Ramos (cell line): ENCODE results near the gene NFKBIZ.
"Not testable (repeated sequence)": the region's sequence is repeated elsewhere in the genome, so short reads cannot be mapped to it uniquely, and the experiment has no call there.

Experiments
- in situ Hi-C: fragments of 300-500 bp; cut with MboI; formaldehyde crosslinking; loops from one replicate; pipeline ENCODE4 v1.14.3; 2022; ENCODE audit warnings: low sequenced_read_pairs; ENCODE audit not compliant: unreplicated experiment

Gene NFKBIZ

DNA sequence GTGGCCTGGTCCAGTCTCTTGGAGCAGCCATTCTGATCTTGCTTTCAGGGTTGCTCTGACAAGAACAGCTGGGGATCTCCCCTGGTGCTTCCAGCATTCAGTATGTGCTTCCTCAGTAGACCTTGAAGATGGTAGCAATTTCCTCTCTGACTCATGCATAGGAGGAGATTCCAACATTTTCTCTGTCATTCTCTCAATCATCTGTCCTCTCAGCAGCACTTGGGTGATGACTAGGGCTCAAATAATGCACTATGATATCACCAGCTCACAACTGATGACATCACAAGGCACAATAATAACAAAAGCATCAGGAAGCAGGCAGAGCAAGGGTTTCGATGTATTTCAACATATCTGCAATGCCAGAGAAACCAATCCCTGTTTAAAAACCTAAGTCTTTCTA lies 52.7 kb downstream of the NFKBIZ start:
- in situ Hi-C loops: no loop called here

DNA sequence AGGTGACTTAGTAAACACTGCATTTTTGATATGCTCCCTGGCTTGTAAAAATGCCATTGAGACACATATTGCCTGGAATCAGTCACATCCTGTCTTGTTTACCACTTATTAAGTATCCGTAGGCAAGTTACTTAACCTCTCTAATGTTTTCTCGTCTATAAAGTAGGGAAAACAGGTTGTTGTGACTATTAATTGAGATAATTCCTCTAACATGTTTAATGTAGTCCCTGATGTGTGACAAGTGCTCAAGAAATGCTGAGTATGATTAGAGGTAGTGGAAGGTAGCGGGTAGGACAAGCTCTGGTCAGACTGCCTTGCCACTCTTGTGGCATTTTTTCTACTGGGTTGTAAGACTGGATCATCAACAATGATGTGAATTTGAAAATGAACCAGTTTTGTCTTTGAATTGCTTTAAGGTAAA lies 54.1 kb downstream of the NFKBIZ start:
- in situ Hi-C loops: no loop called here

DNA sequence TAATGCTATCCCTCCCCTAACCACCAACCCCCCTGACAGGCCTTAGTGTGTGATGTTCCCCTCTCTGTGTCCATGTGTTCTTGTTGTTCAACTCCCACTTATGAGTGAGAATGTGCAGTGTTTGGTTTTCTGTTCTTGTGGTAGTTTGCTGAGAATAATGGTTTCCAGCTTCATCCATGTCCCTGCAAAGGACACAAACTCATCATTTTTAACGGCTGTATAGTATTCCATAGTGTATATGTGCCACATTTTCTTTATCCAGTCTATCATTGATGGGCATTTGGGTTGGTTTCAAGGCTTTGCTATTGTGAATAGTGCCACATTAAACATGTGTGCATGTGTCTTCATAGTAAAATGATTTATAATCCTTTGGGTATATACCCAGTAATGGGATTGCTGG lies 56.3 kb downstream of the NFKBIZ start:
- in situ Hi-C loops: not testable (repeated sequence)
